HUES48 (cell line): Measurements from ENCODE around the gene CACNA2D4.

Source experiments
- H3K27ac ChIP-seq: one replicate; pipeline ENCODE4 v1.7.0; 2013; ENCODE audit warnings: low read depth, low read length, inconsistent platforms
- H3K27me3 ChIP-seq: 2 replicates; pipeline ENCODE4 v1.6.1; 2013; ENCODE audit warnings: mild to moderate bottlenecking, low read length; ENCODE audit not compliant: control insufficient read depth, insufficient read depth
- H3K36me3 ChIP-seq: 2 replicates; pipeline ENCODE4 v1.6.1; 2013; ENCODE audit warnings: low read length; ENCODE audit not compliant: control insufficient read depth, insufficient read depth
- H3K4me1 ChIP-seq: 2 replicates; pipeline ENCODE4 v1.6.1; 2013; ENCODE audit warnings: mild to moderate bottlenecking, low read length; ENCODE audit not compliant: control insufficient read depth, insufficient read depth
- H3K4me3 ChIP-seq: 2 replicates; pipeline ENCODE4 v1.5.1; 2013; ENCODE audit warnings: mild to moderate bottlenecking, low read depth, low read length
- H3K9ac ChIP-seq: 2 replicates; pipeline ENCODE4 v1.6.1; 2013; ENCODE audit warnings: mild to moderate bottlenecking, low read depth, low read length, moderate library complexity
- H3K9me3 ChIP-seq: 2 replicates; pipeline ENCODE4 v1.6.1; 2013; ENCODE audit warnings: low read length; ENCODE audit not compliant: control insufficient read depth, insufficient read depth

The CACNA2D4 gene

GRCh38 chr12:1847411-1847810 lies 71.0 kb downstream of the CACNA2D4 start:
- H3K36me3 ChIP-seq, result no peaks in the 10 kb centered on the region

GRCh38 chr12:1846421-1847405 lies 71.7 kb downstream of the CACNA2D4 start:
- no peaks in the 10 kb centered on the region for H3K9me3 ChIP-seq
- no peak overlapping the region for H3K27ac ChIP-seq
- H3K36me3 ChIP-seq, result no peaks in the 10 kb centered on the region
- peaks cover 7% of the 10 kb centered on the region; the same call in 1 of the 2 replicates for H3K27me3 ChIP-seq
- no peak overlapping the region for H3K4me3 ChIP-seq
- H3K9ac ChIP-seq, result no peak overlapping the region
- H3K4me1 ChIP-seq, result peaks cover 16% of the 10 kb centered on the region

More at GRCh38 chr12:1847411-1847810, 71.0 kb downstream of the CACNA2D4 start:
- Histone ChIP-seq H3K4me3 (no peak overlapping the region), H3K9ac (no peak overlapping the region), H3K27ac (no peak overlapping the region), H3K27me3 (peaks cover 7% of the 10 kb centered on the region; the same call in 1 of the 2 replicates), H3K4me1 (peaks cover 16% of the 10 kb centered on the region), H3K9me3 (no peaks in the 10 kb centered on the region)

- no peaks in the 10 kb centered on the region for H3K36me3 ChIP-seq
- peaks cover 7% of the 10 kb centered on the region; the same call in 1 of the 2 replicates for H3K27me3 ChIP-seq
- no peak overlapping the region for H3K27ac ChIP-seq
- no peaks in the 10 kb centered on the region for H3K9me3 ChIP-seq
- H3K4me3 ChIP-seq, result no peak overlapping the region
- no peak overlapping the region for H3K9ac ChIP-seq
- H3K4me1 ChIP-seq, result peaks cover 16% of the 10 kb centered on the region
Observed at GRCh38 chr12:1845886-1846285, 72.6 kb downstream of the CACNA2D4 start.

GRCh38 chr12:1845427-1845826 lies 73.0 kb downstream of the CACNA2D4 start:
- H3K9ac ChIP-seq, result no peak overlapping the region
- H3K9me3 ChIP-seq, result no peaks in the 10 kb centered on the region
- no peak overlapping the region for H3K4me3 ChIP-seq
- no peaks in the 10 kb centered on the region for H3K36me3 ChIP-seq
- peaks cover 7% of the 10 kb centered on the region; the same call in 1 of the 2 replicates for H3K27me3 ChIP-seq
- no peak overlapping the region for H3K27ac ChIP-seq
- peaks cover 16% of the 10 kb centered on the region for H3K4me1 ChIP-seq

GRCh38 chr12:1844661-1845409 lies 73.6 kb downstream of the CACNA2D4 start:
- Histone ChIP-seq H3K36me3 (no peaks in the 10 kb centered on the region), H3K27me3 (peaks cover 7% of the 10 kb centered on the region; the same call in 1 of the 2 replicates), H3K4me1 (peaks cover 17% of the 10 kb centered on the region), H3K9me3 (no peaks in the 10 kb centered on the region), H3K4me3 (peak overlapping the region; percentile 4; the same call in 1 of the 2 replicates), H3K9ac (no peak overlapping the region), H3K27ac (no peak overlapping the region)

GRCh38 chr12:1844223-1844622 lies 74.2 kb downstream of the CACNA2D4 start:
- no peak overlapping the region for H3K27ac ChIP-seq
- H3K4me3 ChIP-seq, result peak overlapping the region; percentile 4; the same call in 1 of the 2 replicates
- H3K9me3 ChIP-seq, result no peaks in the 10 kb centered on the region
- H3K36me3 ChIP-seq, result no peaks in the 10 kb centered on the region
- H3K27me3 ChIP-seq, result peaks cover 7% of the 10 kb centered on the region; the same call in 1 of the 2 replicates
- H3K9ac ChIP-seq, result no peak overlapping the region
- peaks cover 22% of the 10 kb centered on the region for H3K4me1 ChIP-seq

- Histone ChIP-seq H3K27me3 (peaks cover 7% of the 10 kb centered on the region; the same call in 1 of the 2 replicates), H3K9ac (no peak overlapping the region), H3K36me3 (no peaks in the 10 kb centered on the region), H3K4me1 (peaks cover 22% of the 10 kb centered on the region), H3K4me3 (no peak overlapping the region), H3K27ac (no peak overlapping the region), H3K9me3 (no peaks in the 10 kb centered on the region)
Observed at GRCh38 chr12:1843641-1844005, 74.8 kb downstream of the CACNA2D4 start.

GRCh38 chr12:1842905-1843640 lies 75.4 kb downstream of the CACNA2D4 start:
- H3K4me1 ChIP-seq, result peaks cover 22% of the 10 kb centered on the region
- H3K36me3 ChIP-seq, result no peaks in the 10 kb centered on the region
- H3K9me3 ChIP-seq, result no peaks in the 10 kb centered on the region
- peaks cover 7% of the 10 kb centered on the region; the same call in 1 of the 2 replicates for H3K27me3 ChIP-seq
- H3K9ac ChIP-seq, result no peak overlapping the region
- H3K4me3 ChIP-seq, result no peak overlapping the region
- no peak overlapping the region for H3K27ac ChIP-seq

- Histone ChIP-seq H3K36me3 (no peaks in the 10 kb centered on the region), H3K27me3 (peaks cover 7% of the 10 kb centered on the region; the same call in 1 of the 2 replicates), H3K9ac (no peak overlapping the region), H3K4me1 (peaks cover 22% of the 10 kb centered on the region), H3K27ac (no peak overlapping the region), H3K4me3 (no peak overlapping the region), H3K9me3 (no peaks in the 10 kb centered on the region)
Observed at GRCh38 chr12:1842183-1842904, 76.1 kb downstream of the CACNA2D4 start.
